HL-60 (cell line): Measurements from ENCODE around the gene PPP1R12B.
"Not testable (repeated sequence)": the region's sequence is repeated elsewhere in the genome, so short reads cannot be mapped to it uniquely, and the experiment has no call there.

Experiments
- DNase-seq, 2 experiments: peaks; one replicate each; pipeline ENCODE4 v3.0.0-alpha.2; 2010 to 2020; ENCODE audit warnings: low read depth in 1 of 2, low spot score in 1 of 2
- H3K27ac ChIP-seq: fragments of 250-450 bp; sonication (Bioruptor Pico); replicated peaks from 2 replicates; pipeline ENCODE4 v1.5.1; 2020; ENCODE audit warnings: mild to moderate bottlenecking, moderate library complexity
- H3K27me3 ChIP-seq: fragments of 250-450 bp; sonication (Bioruptor Pico); 2 replicates; pipeline ENCODE4 v1.5.1; 2021; ENCODE audit warnings: mild to moderate bottlenecking, moderate library complexity; ENCODE audit not compliant: insufficient read depth, poor library complexity, severe bottlenecking
- H3K4me3 ChIP-seq: replicated peaks from 2 replicates; pipeline ENCODE4 v1.5.1; 2011; ENCODE audit warnings: mild to moderate bottlenecking, control low read depth, low read length; ENCODE audit not compliant: insufficient read depth
- GABPA ChIP-seq: IDR thresholded peaks from 2 replicates; pipeline ENCODE4 v1.6.1; 2012; ENCODE audit warnings: low read depth
- POLR2AphosphoS5 ChIP-seq: IDR thresholded peaks from 2 replicates; pipeline ENCODE4 v1.6.1; 2012; ENCODE audit warnings: low read depth
- SPI1 ChIP-seq: IDR thresholded peaks from 2 replicates; pipeline ENCODE4 v1.6.1; 2012; ENCODE audit warnings: low read depth, mild to moderate bottlenecking, borderline replicate concordance
- TF ChIP-seq, protein P1 (sequence below): IDR thresholded peaks from one replicate; pipeline ENCODE4 v1.5.1; 2011; ENCODE audit warnings: low read length, control low read depth, inconsistent platforms; ENCODE audit not compliant: insufficient read depth
- TF ChIP-seq, protein P2 (sequence below): IDR thresholded peaks from 2 replicates; pipeline ENCODE4 v1.6.1; 2012; ENCODE audit warnings: low read depth; ENCODE audit not compliant: insufficient replicate concordance

The PPP1R12B gene

DNA sequence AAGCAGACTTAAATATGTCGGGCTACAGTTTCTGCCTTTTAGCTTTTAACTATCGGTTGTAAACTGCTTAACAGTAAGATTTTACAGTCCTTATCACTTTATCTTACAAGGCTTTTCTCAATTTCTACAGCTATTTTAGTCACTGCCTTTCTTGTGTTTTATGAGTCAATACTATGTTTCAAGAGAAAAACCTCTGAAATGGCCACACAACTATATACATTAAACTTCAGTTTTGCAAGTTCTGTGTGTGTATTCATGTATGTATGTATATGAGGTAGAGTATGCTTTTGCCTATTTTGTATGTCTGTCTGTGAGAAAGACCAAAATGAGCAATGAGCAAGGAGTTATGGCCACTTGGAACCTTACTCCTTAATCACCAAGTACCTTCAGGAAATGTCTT, 191.9 kb downstream of the PPP1R12B start:
- TF ChIP-seq SPI1 (no peak), GABPA (no peak), POLR2AphosphoS5 (no peak)
- TF ChIP-seq, protein P1, sequence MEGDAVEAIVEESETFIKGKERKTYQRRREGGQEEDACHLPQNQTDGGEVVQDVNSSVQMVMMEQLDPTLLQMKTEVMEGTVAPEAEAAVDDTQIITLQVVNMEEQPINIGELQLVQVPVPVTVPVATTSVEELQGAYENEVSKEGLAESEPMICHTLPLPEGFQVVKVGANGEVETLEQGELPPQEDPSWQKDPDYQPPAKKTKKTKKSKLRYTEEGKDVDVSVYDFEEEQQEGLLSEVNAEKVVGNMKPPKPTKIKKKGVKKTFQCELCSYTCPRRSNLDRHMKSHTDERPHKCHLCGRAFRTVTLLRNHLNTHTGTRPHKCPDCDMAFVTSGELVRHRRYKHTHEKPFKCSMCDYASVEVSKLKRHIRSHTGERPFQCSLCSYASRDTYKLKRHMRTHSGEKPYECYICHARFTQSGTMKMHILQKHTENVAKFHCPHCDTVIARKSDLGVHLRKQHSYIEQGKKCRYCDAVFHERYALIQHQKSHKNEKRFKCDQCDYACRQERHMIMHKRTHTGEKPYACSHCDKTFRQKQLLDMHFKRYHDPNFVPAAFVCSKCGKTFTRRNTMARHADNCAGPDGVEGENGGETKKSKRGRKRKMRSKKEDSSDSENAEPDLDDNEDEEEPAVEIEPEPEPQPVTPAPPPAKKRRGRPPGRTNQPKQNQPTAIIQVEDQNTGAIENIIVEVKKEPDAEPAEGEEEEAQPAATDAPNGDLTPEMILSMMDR = no peak
- TF ChIP-seq, protein P2, sequence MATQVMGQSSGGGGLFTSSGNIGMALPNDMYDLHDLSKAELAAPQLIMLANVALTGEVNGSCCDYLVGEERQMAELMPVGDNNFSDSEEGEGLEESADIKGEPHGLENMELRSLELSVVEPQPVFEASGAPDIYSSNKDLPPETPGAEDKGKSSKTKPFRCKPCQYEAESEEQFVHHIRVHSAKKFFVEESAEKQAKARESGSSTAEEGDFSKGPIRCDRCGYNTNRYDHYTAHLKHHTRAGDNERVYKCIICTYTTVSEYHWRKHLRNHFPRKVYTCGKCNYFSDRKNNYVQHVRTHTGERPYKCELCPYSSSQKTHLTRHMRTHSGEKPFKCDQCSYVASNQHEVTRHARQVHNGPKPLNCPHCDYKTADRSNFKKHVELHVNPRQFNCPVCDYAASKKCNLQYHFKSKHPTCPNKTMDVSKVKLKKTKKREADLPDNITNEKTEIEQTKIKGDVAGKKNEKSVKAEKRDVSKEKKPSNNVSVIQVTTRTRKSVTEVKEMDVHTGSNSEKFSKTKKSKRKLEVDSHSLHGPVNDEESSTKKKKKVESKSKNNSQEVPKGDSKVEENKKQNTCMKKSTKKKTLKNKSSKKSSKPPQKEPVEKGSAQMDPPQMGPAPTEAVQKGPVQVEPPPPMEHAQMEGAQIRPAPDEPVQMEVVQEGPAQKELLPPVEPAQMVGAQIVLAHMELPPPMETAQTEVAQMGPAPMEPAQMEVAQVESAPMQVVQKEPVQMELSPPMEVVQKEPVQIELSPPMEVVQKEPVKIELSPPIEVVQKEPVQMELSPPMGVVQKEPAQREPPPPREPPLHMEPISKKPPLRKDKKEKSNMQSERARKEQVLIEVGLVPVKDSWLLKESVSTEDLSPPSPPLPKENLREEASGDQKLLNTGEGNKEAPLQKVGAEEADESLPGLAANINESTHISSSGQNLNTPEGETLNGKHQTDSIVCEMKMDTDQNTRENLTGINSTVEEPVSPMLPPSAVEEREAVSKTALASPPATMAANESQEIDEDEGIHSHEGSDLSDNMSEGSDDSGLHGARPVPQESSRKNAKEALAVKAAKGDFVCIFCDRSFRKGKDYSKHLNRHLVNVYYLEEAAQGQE = no peak
- Histone ChIP-seq H3K4me3 (no peak overlapping the region), H3K27me3 (no peaks in the 10 kb centered on the region), H3K27ac (no peak overlapping the region)
- DNase-seq = no peak

DNA sequence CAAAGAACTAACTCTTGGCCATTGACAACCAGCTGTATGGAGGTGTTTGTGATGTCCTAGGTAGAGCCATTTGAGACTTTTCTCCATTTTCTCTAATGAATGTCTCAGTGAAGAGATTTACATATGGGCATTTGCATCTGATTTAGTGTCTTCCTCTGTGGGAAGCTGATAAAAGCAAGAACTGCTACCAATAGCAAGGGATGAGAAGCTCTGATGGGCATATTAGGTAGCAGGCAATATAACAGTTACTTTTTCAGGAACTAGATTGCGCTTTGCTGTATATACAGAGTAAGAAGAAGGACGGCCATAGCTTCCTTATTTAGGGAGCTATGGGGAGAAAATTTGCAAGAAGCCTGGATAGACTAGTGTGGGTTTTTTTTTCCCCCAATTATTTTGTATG, 192.4 kb downstream of the PPP1R12B start:
- H3K27me3 ChIP-seq, H3K27ac ChIP-seq, DNase-seq, H3K4me3 ChIP-seq: not testable (repeated sequence)

DNA sequence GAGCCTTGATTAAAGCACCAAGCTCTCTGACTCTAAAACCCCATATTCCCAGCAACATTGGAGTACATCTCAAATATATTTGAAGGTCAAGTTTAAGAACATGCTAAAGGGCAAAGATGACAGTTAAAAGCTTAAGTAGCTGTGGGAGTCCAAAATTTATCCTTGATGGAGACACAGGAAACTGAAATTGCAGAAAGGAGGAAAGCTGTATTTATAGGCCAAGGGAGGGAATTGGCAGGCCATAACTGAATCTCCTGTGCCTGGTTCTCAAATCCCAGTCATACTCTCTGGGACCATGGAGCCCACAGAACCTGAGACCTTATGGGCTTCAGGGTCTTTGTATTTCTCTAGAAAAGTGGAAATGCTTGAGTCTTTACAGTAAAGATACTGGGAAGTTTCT, 193.9 kb downstream of the PPP1R12B start:
- not testable (repeated sequence) for H3K4me3 ChIP-seq, DNase-seq, H3K27ac ChIP-seq, H3K27me3 ChIP-seq

DNA sequence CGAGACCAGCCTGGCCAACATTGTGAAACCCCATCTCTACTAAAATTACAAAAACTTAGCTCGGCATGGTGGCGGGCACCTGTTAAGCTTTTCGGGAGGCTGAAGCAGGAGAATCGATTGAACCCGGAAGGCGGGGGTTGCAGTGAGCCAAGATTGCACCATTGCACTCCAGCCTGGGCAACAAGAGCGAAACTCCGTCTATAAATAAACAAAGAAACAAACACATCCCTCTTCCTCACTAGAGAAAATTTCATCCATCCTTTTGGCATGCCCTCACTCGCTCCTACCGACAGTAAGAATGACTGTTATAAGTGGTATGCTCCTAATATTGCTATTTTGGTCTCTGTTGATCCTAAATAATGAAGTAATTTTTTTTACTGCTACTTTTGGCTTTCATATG, 195.0 kb downstream of the PPP1R12B start:
- H3K27me3 ChIP-seq, H3K4me3 ChIP-seq, DNase-seq, H3K27ac ChIP-seq: not testable (repeated sequence)

DNA sequence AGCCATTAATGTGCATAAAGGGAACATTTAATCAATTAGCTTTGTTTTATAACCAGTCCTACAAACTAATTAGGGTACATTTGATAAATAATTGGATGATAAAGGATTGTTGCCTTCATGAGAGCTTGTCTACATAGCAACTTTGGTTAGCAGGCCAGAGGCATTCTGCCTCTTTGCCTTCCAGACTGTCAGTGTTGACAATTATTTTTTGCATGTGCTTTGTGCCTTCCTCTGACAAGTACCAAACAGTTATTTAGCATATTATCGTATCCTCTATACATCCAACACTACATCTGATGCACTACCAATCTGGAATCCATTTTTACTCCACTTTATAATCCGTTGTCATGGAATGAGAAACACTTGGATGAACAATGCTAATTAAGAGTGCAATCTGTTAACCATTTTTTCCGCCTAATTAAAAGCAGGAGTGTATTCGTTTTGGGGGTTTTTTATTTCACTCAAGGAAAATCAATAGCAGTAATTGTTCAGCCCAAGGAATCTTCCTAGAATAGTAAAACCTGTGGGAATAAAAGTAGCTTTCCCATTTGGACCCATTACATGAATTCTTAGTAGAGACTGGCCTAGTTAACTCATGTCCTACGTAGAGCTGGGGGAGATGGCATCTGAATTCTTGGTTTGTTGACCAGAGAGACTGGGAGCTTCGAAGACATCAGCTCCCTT, 196.4 kb downstream of the PPP1R12B start:
- not testable (repeated sequence) for H3K27ac ChIP-seq, H3K27me3 ChIP-seq, H3K4me3 ChIP-seq, DNase-seq

DNA sequence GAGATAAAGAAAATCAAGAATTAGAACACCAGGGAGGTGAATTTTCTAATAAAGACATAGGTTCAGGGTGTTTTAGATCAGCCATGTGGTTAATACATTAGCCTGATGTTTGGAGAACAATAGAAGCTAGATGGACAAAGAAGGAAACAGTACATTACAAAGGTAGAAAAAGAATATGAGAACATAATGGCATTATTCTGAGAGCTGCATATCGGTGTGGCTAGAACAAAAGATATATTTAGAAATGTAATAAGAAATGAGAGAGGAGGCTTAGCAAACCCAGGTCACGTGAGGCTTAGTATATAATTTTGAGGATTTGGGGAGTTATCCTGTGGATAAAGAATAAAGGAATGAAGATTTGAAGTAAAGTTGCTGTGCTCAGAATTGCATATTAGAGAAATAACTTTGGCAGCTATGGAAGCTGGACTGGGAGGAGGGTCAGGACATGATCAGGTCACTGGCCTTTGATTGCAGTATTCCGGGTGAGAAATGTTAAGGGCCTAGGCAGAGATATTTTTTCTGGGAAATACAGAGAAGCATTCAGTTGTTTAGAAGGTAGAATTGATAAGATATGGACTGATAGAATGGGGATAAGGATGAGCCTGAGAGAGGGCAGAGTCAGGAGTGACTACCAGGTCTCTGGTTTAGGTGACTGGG, 197.3 kb downstream of the PPP1R12B start:
- DNase-seq, H3K27ac ChIP-seq, H3K4me3 ChIP-seq, H3K27me3 ChIP-seq: not testable (repeated sequence)

DNA sequence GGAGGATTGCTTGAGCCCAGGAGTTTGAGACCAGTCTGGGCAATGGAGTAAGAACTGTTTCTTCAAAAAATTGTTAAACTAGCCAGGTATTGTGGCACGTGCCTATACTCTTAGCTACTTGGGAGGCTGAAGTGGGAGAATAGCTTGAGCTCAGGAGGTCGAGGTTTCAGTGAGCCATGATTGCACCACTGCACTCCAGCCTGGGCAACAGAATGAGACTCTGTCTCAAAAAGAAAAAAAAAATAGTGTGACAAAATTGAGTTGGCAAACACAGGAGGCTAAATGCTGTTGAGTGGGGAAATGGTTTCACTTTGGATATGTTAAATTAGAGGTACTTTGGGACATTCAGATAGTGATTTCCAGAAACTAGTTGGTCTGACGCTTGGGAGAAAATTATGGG, 197.9 kb downstream of the PPP1R12B start:
- not testable (repeated sequence) for DNase-seq, H3K4me3 ChIP-seq

DNA sequence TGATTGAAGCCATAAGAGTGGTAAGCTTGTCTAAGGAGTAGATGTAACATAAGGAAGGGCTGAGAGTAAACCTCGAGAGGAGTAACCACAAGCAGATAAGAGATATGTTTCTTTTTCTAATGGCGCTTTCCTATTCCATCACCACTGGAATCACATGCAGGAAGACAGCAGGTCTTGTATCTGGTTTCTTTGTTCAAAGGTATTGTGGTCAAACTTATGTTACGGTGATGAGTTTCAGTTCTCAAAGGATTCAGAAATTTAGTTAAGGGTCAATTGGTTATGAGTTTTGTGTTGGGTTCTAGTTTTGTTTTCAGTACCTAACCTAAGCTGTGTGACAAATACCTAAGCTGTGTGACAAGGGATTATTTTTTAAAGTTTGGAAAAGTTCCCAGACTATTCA, 198.3 kb downstream of the PPP1R12B start:
- not testable (repeated sequence) for DNase-seq, H3K27ac ChIP-seq

More for the DNA sequence above, 197.9 kb downstream of the PPP1R12B start:
- H3K27me3 ChIP-seq, H3K27ac ChIP-seq: not testable (repeated sequence)

More for the DNA sequence above, 198.3 kb downstream of the PPP1R12B start:
- H3K4me3 ChIP-seq, H3K27me3 ChIP-seq: not testable (repeated sequence)
